ENCODE data around the gene PDS5A. TPM values are rescaled to one million over a fixed set of nuclear protein-coding genes. Genes with fewer than 3 reads are reported as not detected.
A peak's percentile ranks its signal among the peaks of the same experiment; 100 is the strongest.
"Not testable (repeated sequence)": the region's sequence is repeated elsewhere in the genome, so short reads cannot be mapped to it uniquely, and the experiment has no call there.

Gene PDS5A
- total RNA-seq, 1 experiment from 2014 or later = 78.8 TPM

DNA sequence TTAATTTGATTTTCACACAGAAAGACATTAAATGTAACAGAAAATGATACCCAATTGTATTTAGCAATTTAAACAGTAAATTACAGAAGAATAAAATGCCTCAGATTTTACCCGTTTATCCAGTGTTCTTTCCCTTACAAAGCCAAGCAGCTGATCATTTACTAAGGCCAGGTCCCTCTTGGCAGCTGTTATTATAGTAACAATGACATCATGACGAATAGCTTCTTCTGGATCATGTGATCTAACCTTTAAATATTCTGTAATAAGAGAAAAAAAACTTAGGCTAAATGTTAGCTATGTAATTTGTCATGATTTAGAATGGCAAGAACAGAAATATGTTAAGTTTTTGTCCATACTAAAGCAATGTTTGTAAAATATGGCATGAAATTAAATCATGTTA lies 69.4 kb downstream of the PDS5A start:
- intact Hi-C loops (cut with micrococcal nuclease; ENCODE audit: unreplicated experiment) = no loop called here
- DNase-seq = no peak
- H3K9me3 ChIP-seq = no peaks in the 10 kb centered on the region
- Mint-ChIP-seq H3K27ac (ENCODE audit: unreplicated experiment) (no peak overlapping the region), H3K9me3 (ENCODE audit: unreplicated experiment) (no peaks in the 10 kb centered on the region), H3K4me1 (ENCODE audit: low read depth, unreplicated experiment) (peaks cover 14% of the 10 kb centered on the region), H3K36me3 (ENCODE audit: insufficient read depth, unreplicated experiment) (peaks cover 39% of the 10 kb centered on the region), H3K4me3 (ENCODE audit: unreplicated experiment) (no peak overlapping the region), H3K27me3 (ENCODE audit: insufficient read depth, unreplicated experiment) (no peaks in the 10 kb centered on the region)
- no peak overlapping the region for H3K4me3 ChIP-seq (ENCODE audit: low read depth, low read length)
- no peaks in the 10 kb centered on the region for H3K4me1 ChIP-seq
- CTCF ChIA-PET = no interaction called here
- TF ChIP-seq, protein P1, sequence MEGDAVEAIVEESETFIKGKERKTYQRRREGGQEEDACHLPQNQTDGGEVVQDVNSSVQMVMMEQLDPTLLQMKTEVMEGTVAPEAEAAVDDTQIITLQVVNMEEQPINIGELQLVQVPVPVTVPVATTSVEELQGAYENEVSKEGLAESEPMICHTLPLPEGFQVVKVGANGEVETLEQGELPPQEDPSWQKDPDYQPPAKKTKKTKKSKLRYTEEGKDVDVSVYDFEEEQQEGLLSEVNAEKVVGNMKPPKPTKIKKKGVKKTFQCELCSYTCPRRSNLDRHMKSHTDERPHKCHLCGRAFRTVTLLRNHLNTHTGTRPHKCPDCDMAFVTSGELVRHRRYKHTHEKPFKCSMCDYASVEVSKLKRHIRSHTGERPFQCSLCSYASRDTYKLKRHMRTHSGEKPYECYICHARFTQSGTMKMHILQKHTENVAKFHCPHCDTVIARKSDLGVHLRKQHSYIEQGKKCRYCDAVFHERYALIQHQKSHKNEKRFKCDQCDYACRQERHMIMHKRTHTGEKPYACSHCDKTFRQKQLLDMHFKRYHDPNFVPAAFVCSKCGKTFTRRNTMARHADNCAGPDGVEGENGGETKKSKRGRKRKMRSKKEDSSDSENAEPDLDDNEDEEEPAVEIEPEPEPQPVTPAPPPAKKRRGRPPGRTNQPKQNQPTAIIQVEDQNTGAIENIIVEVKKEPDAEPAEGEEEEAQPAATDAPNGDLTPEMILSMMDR (IDR thresholded peaks at IDR 0.05; ENCODE audit: insufficient read depth in 1 of 2, low read depth in 1 of 2, low read length in 1 of 2, severe bottlenecking in 1 of 2, unreplicated experiment in 1 of 2) = no peak
- H3K36me3 ChIP-seq (ENCODE audit: control insufficient read depth, insufficient read depth, low read length) = no peaks in the 10 kb centered on the region
- H3K27me3 ChIP-seq (replicated peaks; ENCODE audit: control insufficient read depth, insufficient read depth, low read length) = no peaks in the 10 kb centered on the region
- POLR2A ChIA-PET = no interaction called here
- BruUV-seq (replicated peaks) = no TSS peak

DNA sequence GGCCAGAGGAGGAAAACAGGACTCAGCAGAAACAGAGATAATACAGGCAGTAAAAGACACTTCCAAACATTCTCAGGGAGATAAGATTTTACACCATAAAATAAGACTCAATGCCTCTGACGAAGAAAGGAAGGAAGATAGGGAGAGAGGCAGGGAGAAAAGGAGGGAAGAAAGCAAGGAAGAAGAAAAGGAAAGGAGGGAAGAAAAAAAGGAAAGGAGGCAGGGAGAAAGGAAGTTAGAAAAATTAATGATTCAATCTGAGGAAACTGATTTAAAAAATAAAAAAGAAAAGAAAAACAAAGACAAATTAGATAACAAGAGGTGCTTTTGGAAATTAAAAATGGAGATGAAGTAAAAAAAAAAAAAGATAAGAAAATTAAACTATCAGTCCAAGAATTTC lies 72.1 kb downstream of the PDS5A start:
- Mint-ChIP-seq H3K27me3 (ENCODE audit: insufficient read depth, unreplicated experiment) (no peaks in the 10 kb centered on the region), H3K9me3 (ENCODE audit: unreplicated experiment) (no peaks in the 10 kb centered on the region), H3K4me1 (ENCODE audit: low read depth, unreplicated experiment) (peaks cover 20% of the 10 kb centered on the region), H3K36me3 (ENCODE audit: insufficient read depth, unreplicated experiment) (peaks cover 51% of the 10 kb centered on the region), H3K4me3 (ENCODE audit: unreplicated experiment) (peak overlapping the region; percentile 22), H3K27ac (ENCODE audit: unreplicated experiment) (peak overlapping the region; percentile 45)
- intact Hi-C loops (cut with micrococcal nuclease; ENCODE audit: unreplicated experiment) = no loop called here
- TF ChIP-seq, protein P1 (IDR thresholded peaks at IDR 0.05; ENCODE audit: insufficient read depth in 1 of 2, low read depth in 1 of 2, low read length in 1 of 2, severe bottlenecking in 1 of 2, unreplicated experiment in 1 of 2) = no peak
- POLR2A ChIA-PET = no interaction called here
- Histone ChIP-seq H3K4me1 (no peaks in the 10 kb centered on the region; the same call in 1 of the 2 replicates), H3K36me3 (ENCODE audit: control insufficient read depth, insufficient read depth, low read length) (no peaks in the 10 kb centered on the region), H3K27me3 (replicated peaks; ENCODE audit: control insufficient read depth, insufficient read depth, low read length) (no peaks in the 10 kb centered on the region), H3K4me3 (ENCODE audit: low read depth, low read length) (no peak overlapping the region), H3K9me3 (no peaks in the 10 kb centered on the region)
- CTCF ChIA-PET = no interaction called here
- BruUV-seq (replicated peaks) = no TSS peak
- DNase-seq = no peak

DNA sequence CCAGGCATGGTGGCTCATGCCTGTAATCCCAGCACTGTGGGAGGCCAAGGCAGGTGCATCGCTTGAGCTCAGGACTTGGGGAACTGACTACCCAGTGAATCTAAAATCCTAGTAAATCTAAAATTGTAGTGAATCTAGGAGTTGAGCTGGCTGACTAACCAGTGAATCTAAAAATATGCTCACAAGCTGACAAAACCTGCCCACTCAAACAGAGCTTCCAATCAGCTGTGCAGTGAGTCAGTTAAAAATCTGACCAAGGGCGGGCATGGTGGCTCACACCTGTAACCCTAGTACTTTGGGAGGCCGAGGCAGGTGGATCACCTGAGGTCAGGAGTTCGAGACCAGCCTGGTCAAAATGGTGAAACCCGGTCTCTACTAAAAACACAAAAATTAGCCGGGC lies 72.7 kb downstream of the PDS5A start:
- H3K27me3 Mint-ChIP-seq (ENCODE audit: insufficient read depth, unreplicated experiment); H3K27ac Mint-ChIP-seq (ENCODE audit: unreplicated experiment); intact Hi-C loops (cut with micrococcal nuclease; ENCODE audit: unreplicated experiment); BruUV-seq (replicated peaks); H3K36me3 ChIP-seq (ENCODE audit: control insufficient read depth, insufficient read depth, low read length); H3K9me3 Mint-ChIP-seq (ENCODE audit: unreplicated experiment); H3K4me3 Mint-ChIP-seq (ENCODE audit: unreplicated experiment); H3K4me3 ChIP-seq (ENCODE audit: low read depth, low read length); H3K4me1 ChIP-seq; DNase-seq; POLR2A ChIA-PET; CTCF ChIA-PET; H3K27me3 ChIP-seq (replicated peaks; ENCODE audit: control insufficient read depth, insufficient read depth, low read length); H3K9me3 ChIP-seq: not testable (repeated sequence)
- H3K4me1 Mint-ChIP-seq (ENCODE audit: low read depth, unreplicated experiment) = peaks cover 23% of the 10 kb centered on the region
- H3K36me3 Mint-ChIP-seq (ENCODE audit: insufficient read depth, unreplicated experiment) = peaks cover 54% of the 10 kb centered on the region

DNA sequence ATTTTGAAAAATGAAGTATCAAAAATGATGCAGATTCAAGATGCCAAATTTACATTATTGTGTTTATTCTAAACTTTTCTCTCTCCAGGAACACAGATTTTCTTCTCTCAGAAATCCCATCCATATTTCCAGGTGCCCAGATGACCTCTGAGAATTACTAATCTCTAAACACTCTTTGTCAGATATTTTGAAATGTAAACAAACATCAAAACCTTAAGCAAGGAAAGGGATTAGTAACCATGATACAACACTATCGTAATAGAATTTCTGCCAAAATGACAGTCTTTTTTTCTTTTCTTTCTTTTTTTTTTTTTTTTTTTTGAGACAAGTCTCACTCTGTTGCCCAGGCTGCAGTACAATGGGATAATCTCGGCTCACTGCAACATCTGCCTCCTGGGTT lies 76.7 kb downstream of the PDS5A start:
- Histone ChIP-seq H3K4me1 (peaks cover 23% of the 10 kb centered on the region), H3K9me3 (no peaks in the 10 kb centered on the region), H3K4me3 (ENCODE audit: low read depth, low read length) (no peak overlapping the region), H3K36me3 (ENCODE audit: control insufficient read depth, insufficient read depth, low read length) (no peaks in the 10 kb centered on the region; the same call in 1 of the 2 replicates), H3K27me3 (replicated peaks; ENCODE audit: control insufficient read depth, insufficient read depth, low read length) (no peaks in the 10 kb centered on the region)
- no TSS peak for BruUV-seq (replicated peaks)
- ChIA-PET CTCF (no interaction called here), POLR2A (no interaction called here)
- intact Hi-C loops (cut with micrococcal nuclease; ENCODE audit: unreplicated experiment) = no loop called here
- H3K9me3 Mint-ChIP-seq (ENCODE audit: unreplicated experiment) = no peaks in the 10 kb centered on the region
- no peaks in the 10 kb centered on the region for H3K27me3 Mint-ChIP-seq (ENCODE audit: insufficient read depth, unreplicated experiment)
- TF ChIP-seq, protein P1 (IDR thresholded peaks at IDR 0.05; ENCODE audit: insufficient read depth in 1 of 2, low read depth in 1 of 2, low read length in 1 of 2, severe bottlenecking in 1 of 2, unreplicated experiment in 1 of 2) = no peak
- no peak overlapping the region for H3K4me3 Mint-ChIP-seq (ENCODE audit: unreplicated experiment)
- peaks cover 23% of the 10 kb centered on the region for H3K4me1 Mint-ChIP-seq (ENCODE audit: low read depth, unreplicated experiment)
- H3K27ac Mint-ChIP-seq (ENCODE audit: unreplicated experiment) = peak overlapping the region; percentile 53
- no peak for DNase-seq
- H3K36me3 Mint-ChIP-seq (ENCODE audit: insufficient read depth, unreplicated experiment) = peaks cover 76% of the 10 kb centered on the region
